Muscle layer of duodenum (tissue), 2 donors: ENCODE data around the gene CEP55.
A peak's percentile ranks its signal among the peaks of the same experiment; 100 is the strongest.
"Not testable (repeated sequence)": the region's sequence is repeated elsewhere in the genome, so short reads cannot be mapped to it uniquely, and the experiment has no call there.

Source experiments
- H3K27ac ChIP-seq: one replicate; pipeline ENCODE4 v1.7.0; 2013; ENCODE audit warnings: mild to moderate bottlenecking, low read length
- H3K27me3 ChIP-seq: one replicate; pipeline ENCODE4 v1.7.0; 2013; ENCODE audit warnings: low read depth, mild to moderate bottlenecking, control low read depth, low read length
- H3K36me3 ChIP-seq, 2 donors: one replicate each; pipeline ENCODE4 v1.7.0; 2013; ENCODE audit warnings: low read length in 2 of 2, control low read depth in 1 of 2, mild to moderate bottlenecking in 1 of 2; ENCODE audit not compliant: insufficient read depth in 2 of 2, control insufficient read depth in 1 of 2
- H3K4me1 ChIP-seq, 2 donors: one replicate each; pipeline ENCODE4 v1.7.0; 2013; ENCODE audit warnings: low read length in 2 of 2, mild to moderate bottlenecking in 2 of 2, control low read depth in 1 of 2, moderate library complexity in 1 of 2; ENCODE audit not compliant: insufficient read depth in 2 of 2, control insufficient read depth in 1 of 2
- H3K4me3 ChIP-seq, 2 donors: one replicate each; pipeline ENCODE4 v1.7.0; 2013; ENCODE audit warnings: low read length in 2 of 2, low read depth in 1 of 2, mild to moderate bottlenecking in 1 of 2
- H3K9me3 ChIP-seq, 2 donors: one replicate each; pipeline ENCODE4 v1.7.0; 2013; ENCODE audit warnings: low read length in 2 of 2, control low read depth in 1 of 2, mild to moderate bottlenecking in 1 of 2; ENCODE audit not compliant: control insufficient read depth in 1 of 2
- donor health status: healthy.

CEP55 gene

DNA sequence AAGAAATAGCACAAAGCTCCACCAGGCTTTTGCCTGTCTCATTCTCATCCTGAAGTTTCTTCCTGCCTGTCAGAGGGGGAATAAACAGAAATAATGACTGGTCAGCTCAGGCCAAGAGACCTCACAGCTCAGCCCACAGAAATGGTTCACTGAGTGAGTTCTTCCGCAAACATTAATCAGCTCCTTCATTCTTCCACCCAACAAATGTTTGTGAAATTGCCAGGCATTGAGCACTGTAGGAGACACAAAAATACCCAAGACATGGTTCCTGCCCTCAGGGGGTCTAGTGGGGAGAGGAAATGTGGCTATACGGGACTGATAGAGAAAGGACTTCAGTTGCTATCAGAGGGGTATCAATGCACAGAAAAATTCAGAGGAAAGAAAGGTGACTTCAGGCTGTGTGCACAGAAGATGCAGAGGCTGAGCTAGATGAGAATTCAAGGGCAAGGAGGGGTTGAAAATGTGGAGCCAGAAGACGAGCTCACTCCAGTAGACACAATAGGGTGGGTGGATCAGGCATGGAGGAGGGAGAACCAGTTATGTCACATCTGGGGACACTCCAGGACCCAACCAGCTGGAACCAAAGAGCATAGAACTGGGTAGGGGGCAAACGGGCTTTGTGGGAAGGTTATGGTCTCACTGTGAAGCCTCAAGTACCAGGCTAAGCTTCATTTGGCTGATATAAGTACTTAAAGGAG is 35.2 kb upstream of the CEP55 start:
- Histone ChIP-seq H3K27me3 (no peaks in the 10 kb centered on the region), H3K27ac (peak overlapping the region; percentile 77), H3K36me3 (peaks cover 4 to 5% of the 10 kb centered on the region in 2 donors), H3K9me3 (no peaks in the 10 kb centered on the region), H3K4me3 (no peak overlapping the region), H3K4me1 (peaks cover 17 to 57% of the 10 kb centered on the region in 2 donors)

- peaks cover 21 to 62% of the 10 kb centered on the region in 2 donors for H3K4me1 ChIP-seq
- peak overlapping the region; percentile 77 for H3K27ac ChIP-seq
- H3K4me3 ChIP-seq = no peak overlapping the region
Measured at GRCh38 chr10:93461807-93462178, 34.6 kb upstream of the CEP55 start.

DNA sequence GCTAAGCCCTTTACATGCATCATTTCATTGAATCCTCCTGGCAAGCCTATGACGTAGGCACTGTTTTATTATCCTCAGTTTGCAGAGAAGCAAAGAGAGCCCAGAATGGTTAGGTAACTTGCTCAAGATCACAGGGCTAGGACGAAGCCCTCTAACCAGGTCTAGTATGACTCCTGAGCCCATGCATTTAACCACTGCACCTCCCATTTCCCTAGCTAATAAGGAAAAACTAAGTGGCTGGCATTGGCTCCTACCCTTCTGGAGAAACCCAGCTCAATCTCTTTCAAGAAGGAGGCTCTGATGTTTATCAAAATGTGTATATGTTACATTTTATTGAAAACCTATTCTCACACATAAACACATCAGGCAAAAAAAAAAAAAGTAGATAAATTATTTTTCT is 34.0 kb upstream of the CEP55 start:
- Histone ChIP-seq H3K4me1 (peaks cover 21 to 59% of the 10 kb centered on the region in 2 donors), H3K36me3 (peaks cover 4% of the 10 kb centered on the region in 2 donors), H3K9me3 (no peaks in the 10 kb centered on the region), H3K4me3 (no peak overlapping the region), H3K27ac (peak overlapping the region; percentile 49), H3K27me3 (no peaks in the 10 kb centered on the region)

More at GRCh38 chr10:93461807-93462178, 34.6 kb upstream of the CEP55 start:
- H3K36me3 ChIP-seq = peaks cover 3 to 4% of the 10 kb centered on the region in 2 donors
- H3K27me3 ChIP-seq = no peaks in the 10 kb centered on the region
- H3K9me3 ChIP-seq = no peaks in the 10 kb centered on the region

GRCh38 chr10:93462881-93463280 is 33.5 kb upstream of the CEP55 start:
- H3K36me3 ChIP-seq = peaks cover 4% of the 10 kb centered on the region in 2 donors
- peak overlapping the region; percentile 49 for H3K27ac ChIP-seq
- H3K4me1 ChIP-seq = peaks cover 21 to 56% of the 10 kb centered on the region in 2 donors
- H3K9me3 ChIP-seq = no peaks in the 10 kb centered on the region
- no peak overlapping the region for H3K4me3 ChIP-seq
- H3K27me3 ChIP-seq = no peaks in the 10 kb centered on the region

DNA sequence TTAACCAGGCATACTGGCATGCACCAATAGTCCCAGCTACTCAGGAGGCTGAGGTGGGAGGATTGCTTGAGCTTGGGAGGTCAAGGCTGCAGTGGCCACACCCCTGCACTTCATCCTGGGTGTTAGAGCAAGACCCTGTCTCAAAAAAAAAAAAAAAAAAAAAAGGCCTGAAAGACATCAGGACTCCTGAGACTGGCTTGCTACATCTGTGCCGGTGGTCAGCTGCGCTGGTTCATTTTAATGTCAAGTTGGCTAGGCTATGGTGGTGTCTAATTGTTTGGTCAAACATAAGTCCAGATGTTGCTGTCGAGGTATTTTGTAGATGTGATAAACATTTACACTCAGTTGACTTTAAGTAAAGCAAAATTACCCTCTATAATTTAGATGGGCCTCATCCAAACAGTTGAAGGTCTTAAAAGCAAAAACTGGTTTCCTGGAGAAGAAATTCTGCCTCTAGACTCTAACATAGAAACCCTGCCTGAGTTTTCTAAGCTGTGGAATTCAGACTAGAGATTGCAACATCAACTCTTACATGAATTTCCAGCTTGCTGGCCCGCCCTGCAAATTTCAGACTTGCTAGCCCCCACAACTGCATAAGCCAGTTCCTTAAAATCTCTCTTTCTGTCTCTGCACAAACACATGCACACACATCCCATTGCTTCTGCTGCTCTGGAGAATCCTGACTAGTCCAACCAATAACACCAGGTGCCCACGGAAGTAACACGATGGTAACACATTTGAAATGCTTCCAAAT is 32.5 kb upstream of the CEP55 start:
- Histone ChIP-seq H3K27me3 (no peaks in the 10 kb centered on the region), H3K4me1 (peaks cover 20 to 58% of the 10 kb centered on the region in 2 donors), H3K4me3 (no peak overlapping the region), H3K27ac (peak overlapping the region; percentile 99), H3K9me3 (no peaks in the 10 kb centered on the region), H3K36me3 (peaks cover 4% of the 10 kb centered on the region in 2 donors)

DNA sequence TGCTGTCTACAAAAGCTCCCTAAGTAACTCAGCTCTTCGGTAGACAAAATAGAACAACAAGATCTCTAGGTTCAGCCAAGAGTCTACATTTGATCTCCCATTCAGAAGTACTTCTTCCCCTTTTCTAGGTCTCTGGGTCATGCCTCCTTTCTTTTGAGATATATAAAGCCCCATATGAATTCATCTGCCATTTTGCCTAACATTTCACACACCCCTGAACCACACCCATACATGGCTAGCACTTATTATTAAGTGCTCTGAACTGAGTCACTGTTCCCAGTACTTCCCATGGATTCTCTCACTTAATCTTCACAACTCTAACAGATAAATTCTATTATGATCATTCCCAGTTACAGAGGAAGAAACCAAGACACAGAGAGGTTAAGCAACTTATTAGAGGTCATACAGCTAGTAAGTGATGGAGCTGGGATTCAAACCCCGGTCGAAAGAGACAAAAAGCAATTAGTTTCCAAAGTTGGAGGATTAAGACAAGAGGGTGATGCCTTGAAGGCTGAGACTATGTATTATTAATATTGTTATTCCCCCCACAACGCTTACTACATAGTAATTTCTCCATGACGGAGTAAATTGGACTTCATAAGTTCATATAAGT is 31.5 kb upstream of the CEP55 start:
- peaks cover 13 to 52% of the 10 kb centered on the region in 2 donors for H3K4me1 ChIP-seq
- peak overlapping the region; percentile 99 for H3K27ac ChIP-seq

GRCh38 chr10:93465806-93466675 is 30.4 kb upstream of the CEP55 start:
- Histone ChIP-seq H3K4me3 (peak overlapping the region; percentile 23 to 26), H3K36me3 (peaks cover 5 to 7% of the 10 kb centered on the region in 2 donors)

More for the DNA sequence above, 31.5 kb upstream of the CEP55 start:
- Histone ChIP-seq H3K27me3 (no peaks in the 10 kb centered on the region), H3K4me3 (no peak overlapping the region), H3K9me3 (no peaks in the 10 kb centered on the region), H3K36me3 (peaks cover 4 to 7% of the 10 kb centered on the region in 2 donors)

DNA sequence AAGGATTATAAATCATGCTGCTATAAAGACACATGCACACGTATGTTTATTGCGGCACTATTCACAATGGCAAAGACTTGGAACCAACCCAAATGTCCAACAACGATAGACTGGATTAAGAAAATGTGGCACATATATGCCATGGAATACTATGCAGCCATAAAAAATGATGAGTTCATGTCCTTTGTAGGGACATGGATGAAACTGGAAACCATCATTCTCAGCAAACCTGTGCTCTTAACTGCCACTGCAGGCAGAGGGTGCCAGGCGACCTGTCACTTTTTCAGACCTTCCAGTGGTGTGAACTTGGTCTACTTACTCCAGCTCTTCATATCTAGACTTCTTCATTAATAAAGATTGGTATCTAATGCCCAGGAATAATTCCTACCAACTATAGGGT is 28.8 kb upstream of the CEP55 start:
- H3K4me3 ChIP-seq = not testable (repeated sequence)
- H3K4me1 ChIP-seq = peaks cover 18 to 49% of the 10 kb centered on the region in 2 donors

More at GRCh38 chr10:93465806-93466675, 30.4 kb upstream of the CEP55 start:
- H3K27me3 ChIP-seq = no peaks in the 10 kb centered on the region
- peak overlapping the region; percentile 99 for H3K27ac ChIP-seq
- H3K9me3 ChIP-seq = no peaks in the 10 kb centered on the region
- H3K4me1 ChIP-seq = peaks cover 14 to 52% of the 10 kb centered on the region in 2 donors

DNA sequence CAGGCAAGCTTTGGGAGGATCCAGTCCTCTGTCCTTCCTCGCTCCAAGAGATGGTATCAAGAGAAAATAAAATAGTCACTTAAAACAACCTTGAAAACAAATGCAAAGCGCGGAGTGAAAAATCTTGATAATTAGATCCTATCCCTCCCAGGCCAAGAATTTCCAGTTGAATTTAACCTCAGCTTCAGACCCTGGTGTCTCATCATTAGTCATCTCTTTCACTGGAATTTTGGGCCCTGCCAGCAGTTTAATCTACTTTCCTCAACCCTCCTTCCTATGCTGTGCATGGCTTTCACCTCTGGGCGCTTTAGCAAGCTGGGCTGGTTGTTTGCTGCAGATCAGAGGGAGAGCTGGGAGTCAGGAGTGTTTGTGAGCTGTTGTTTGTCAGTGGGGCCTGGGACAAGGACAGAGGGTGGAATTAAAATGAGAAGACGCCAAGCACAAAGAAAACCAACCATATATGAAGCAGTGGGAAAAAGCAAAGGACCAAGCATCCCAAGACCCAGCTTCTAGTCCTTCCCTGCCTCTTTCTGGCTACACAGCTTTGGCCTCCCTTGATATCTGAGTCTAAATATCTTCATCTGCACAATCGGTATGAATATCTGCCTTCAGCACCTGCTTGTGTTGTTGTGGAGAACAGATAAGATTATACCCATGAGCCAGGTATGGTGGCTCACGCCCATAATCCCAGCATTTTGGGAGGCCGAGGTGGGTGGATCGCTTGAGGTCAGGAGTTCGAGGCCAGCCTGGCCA is 27.8 kb upstream of the CEP55 start:
- H3K9me3 ChIP-seq = no peaks in the 10 kb centered on the region
- H3K36me3 ChIP-seq = peaks cover 5 to 7% of the 10 kb centered on the region in 2 donors
- no peak overlapping the region for H3K4me3 ChIP-seq
- peak overlapping the region; percentile 82 for H3K27ac ChIP-seq
- H3K27me3 ChIP-seq = no peaks in the 10 kb centered on the region
- H3K4me1 ChIP-seq = peaks cover 18 to 52% of the 10 kb centered on the region in 2 donors

More for the DNA sequence above, 28.8 kb upstream of the CEP55 start:
- peak overlapping the region; percentile 82 for H3K27ac ChIP-seq
- not testable (repeated sequence) for H3K36me3 ChIP-seq, H3K9me3 ChIP-seq, H3K27me3 ChIP-seq

- Histone ChIP-seq H3K27me3 (no peaks in the 10 kb centered on the region), H3K4me1 (peaks cover 18 to 49% of the 10 kb centered on the region in 2 donors), H3K36me3 (peaks cover 5 to 7% of the 10 kb centered on the region in 2 donors), H3K9me3 (no peaks in the 10 kb centered on the region), H3K27ac (peak overlapping the region; percentile 79), H3K4me3 (no peak overlapping the region)
Measured at GRCh38 chr10:93469454-93469853, 27.0 kb upstream of the CEP55 start.
